ENCODE measurements around the gene MCM8. TPM values are rescaled to one million over a fixed set of nuclear protein-coding genes. Genes with fewer than 3 reads are reported as not detected.

The MCM8 gene
- total RNA-seq, 3 donors from 2014 or later: 19.7 to 27.3 (median 20.1) TPM

Other genes with a start within 250 kb of the MCM8 start
- gene SHLD1, start 200.3 kb upstream of the MCM8 start, total RNA-seq: 1 to 10 TPM; 7.2 to 9.8 (median 9.1) TPM
- gene CHGB, start 39.1 kb upstream of the MCM8 start, total RNA-seq: under 1 TPM in 2 of 3 donors, not detected in 1; 0.08 to 0.20 TPM
- 10 to 100 TPM; 45.3 to 47.5 (median 45.8) TPM for gene TRMT6, start 119 bp upstream of the MCM8 start, total RNA-seq
- 10 to 100 TPM; 61.1 to 72.6 (median 66.1) TPM for gene CRLS1, start 55.5 kb downstream of the MCM8 start, total RNA-seq
- gene LRRN4, start 103.4 kb downstream of the MCM8 start, total RNA-seq: under 1 TPM in 2 of 3 donors, not detected in 1; 0.08 to 0.11 TPM
- gene FERMT1, start 172.4 kb downstream of the MCM8 start, total RNA-seq: under 1 TPM; 0.08 to 0.51 (median 0.27) TPM